Activated CD8-positive, alpha-beta T cell treated with anti-CD3 and anti-CD28 coated beads for 36 hours (primary cell): ENCODE data around the gene PFKFB2. TPM values are rescaled to one million over a fixed set of nuclear protein-coding genes. Genes with fewer than 3 reads are reported as not detected.
A peak's percentile ranks its signal among the peaks of the same experiment; 100 is the strongest.

ENCODE experiments used
- ATAC-seq: fragments of 200-7000 bp; cut with Tn5 transposase; one replicate; pipeline ENCODE4 v1.10.0; 2021; ENCODE audit warnings: mild to moderate bottlenecking, moderate library complexity
- CTCF ChIA-PET: fragments of 350-600 bp; sonication (Branson Sonifier 250); formaldehyde crosslinking; loops from one replicate; lab custom pipeline; 2021; ENCODE audit warnings: antibody characterized with exemption; lab: Charles Lee
- POLR2A ChIA-PET: fragments of 350-600 bp; sonication (Branson Sonifier 250); formaldehyde crosslinking; loops from one replicate; lab custom pipeline; 2021; ENCODE audit warnings: antibody characterized with exemption; lab: Charles Lee
- DNase-seq: peaks from one replicate; pipeline ENCODE4 v3.0.0-alpha.2; 2020
- H3K27ac Mint-ChIP-seq: one replicate; pipeline ENCODE4 v1.8.0; 2021; ENCODE audit warnings: mild to moderate bottlenecking, mixed read lengths
- H3K27me3 Mint-ChIP-seq: one replicate; pipeline ENCODE4 v1.8.0; 2021; ENCODE audit warnings: mixed read lengths
- H3K36me3 Mint-ChIP-seq: one replicate; pipeline ENCODE4 v1.8.0; 2021; ENCODE audit warnings: low read depth, mixed read lengths
- H3K4me1 Mint-ChIP-seq: one replicate; pipeline ENCODE4 v1.8.0; 2021; ENCODE audit warnings: low read depth, mixed read lengths
- H3K4me3 Mint-ChIP-seq: one replicate; pipeline ENCODE4 v1.8.0; 2021; ENCODE audit warnings: mild to moderate bottlenecking, moderate library complexity, mixed read lengths
- H3K9me3 Mint-ChIP-seq: one replicate; pipeline ENCODE4 v1.8.0; 2021; ENCODE audit warnings: mixed read lengths
- intact Hi-C: fragments of 100-400 bp; cut with micrococcal nuclease; formaldehyde crosslinking; loops from one replicate; pipeline ENCODE4 v1.10.0; 2022
- total RNA-seq, 2 experiments: library from RNA; stranded (reverse); gene quantifications; one replicate each; pipeline ENCODE4 v1.2.3, GENCODE V29; 2021
- TF ChIP-seq, protein P1 (sequence below): fragments of 200-600 bp; IDR thresholded peaks from one replicate; pipeline ENCODE4 v1.8.0; 2022; ENCODE audit warnings: antibody characterized with exemption, mild to moderate bottlenecking

Gene PFKFB2
- total RNA-seq, 2 experiments from 2014 or later = 3.5 to 4.3 TPM

GRCh38 chr1:207051191-207051943 lies 1.7 kb upstream of the PFKFB2 start, which contains the start of gene YOD1:
TSS of gene YOD1 (minus strand) at chr1:207051208. CDS start at chr1:207051030, 178 bp downstream.
- no peak for ATAC-seq
- H3K27ac Mint-ChIP-seq = peak within 1 kb of the TSS; percentile 94
- peak within 1 kb of the TSS; percentile 99 for H3K4me3 Mint-ChIP-seq
- H3K9me3 Mint-ChIP-seq = no peaks in the 10 kb centered on the region
- peaks cover 43% of the 10 kb centered on the region for H3K4me1 Mint-ChIP-seq
- H3K36me3 Mint-ChIP-seq = peaks cover 20% of the 10 kb centered on the region
- intact Hi-C loops = loop anchor here (2.0 kb wide), 1 partner anchor 25 kb away; no protein-coding TSS in a partner anchor
- TF ChIP-seq, protein P1, sequence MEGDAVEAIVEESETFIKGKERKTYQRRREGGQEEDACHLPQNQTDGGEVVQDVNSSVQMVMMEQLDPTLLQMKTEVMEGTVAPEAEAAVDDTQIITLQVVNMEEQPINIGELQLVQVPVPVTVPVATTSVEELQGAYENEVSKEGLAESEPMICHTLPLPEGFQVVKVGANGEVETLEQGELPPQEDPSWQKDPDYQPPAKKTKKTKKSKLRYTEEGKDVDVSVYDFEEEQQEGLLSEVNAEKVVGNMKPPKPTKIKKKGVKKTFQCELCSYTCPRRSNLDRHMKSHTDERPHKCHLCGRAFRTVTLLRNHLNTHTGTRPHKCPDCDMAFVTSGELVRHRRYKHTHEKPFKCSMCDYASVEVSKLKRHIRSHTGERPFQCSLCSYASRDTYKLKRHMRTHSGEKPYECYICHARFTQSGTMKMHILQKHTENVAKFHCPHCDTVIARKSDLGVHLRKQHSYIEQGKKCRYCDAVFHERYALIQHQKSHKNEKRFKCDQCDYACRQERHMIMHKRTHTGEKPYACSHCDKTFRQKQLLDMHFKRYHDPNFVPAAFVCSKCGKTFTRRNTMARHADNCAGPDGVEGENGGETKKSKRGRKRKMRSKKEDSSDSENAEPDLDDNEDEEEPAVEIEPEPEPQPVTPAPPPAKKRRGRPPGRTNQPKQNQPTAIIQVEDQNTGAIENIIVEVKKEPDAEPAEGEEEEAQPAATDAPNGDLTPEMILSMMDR = no peak
- DNase-seq = peak; percentile 13
- no peaks in the 10 kb centered on the region for H3K27me3 Mint-ChIP-seq
- POLR2A ChIA-PET = no interaction called here
- CTCF ChIA-PET = interaction anchor here (1.9 to 4.8 kb wide), 5 partner anchors 10 to 448 kb away, joined by 9 to 49 read pairs (median 12); no protein-coding TSS in a partner anchor

GRCh38 chr1:207054491-207054890 lies 1.4 kb downstream of the PFKFB2 start:
- ATAC-seq = no peak
- no peak overlapping the region for H3K27ac Mint-ChIP-seq
- H3K4me3 Mint-ChIP-seq = no peak overlapping the region
- no peak for DNase-seq
- ChIA-PET POLR2A (interaction anchor here (0.8 kb wide), 1 partner anchor 14 kb away, joined by 3 read pairs; no protein-coding TSS in a partner anchor), CTCF (interaction anchor here (1.0 to 2.4 kb wide), 3 partner anchors 9 to 25 kb away, joined by 3 to 15 read pairs (median 3); no protein-coding TSS in a partner anchor)
- intact Hi-C loops = no loop called here
- peaks cover 3% of the 10 kb centered on the region for H3K36me3 Mint-ChIP-seq
- no peaks in the 10 kb centered on the region for H3K27me3 Mint-ChIP-seq
- peaks cover 20% of the 10 kb centered on the region for H3K4me1 Mint-ChIP-seq
- no peaks in the 10 kb centered on the region for H3K9me3 Mint-ChIP-seq
- TF ChIP-seq, protein P1 = no peak

GRCh38 chr1:207055386-207056001 lies 2.4 kb downstream of the PFKFB2 start:
- Mint-ChIP-seq H3K4me3 (no peak overlapping the region), H3K36me3 (no peaks in the 10 kb centered on the region), H3K27me3 (no peaks in the 10 kb centered on the region), H3K4me1 (peaks cover 18% of the 10 kb centered on the region), H3K9me3 (no peaks in the 10 kb centered on the region), H3K27ac (no peak overlapping the region)
- TF ChIP-seq, protein P1 = no peak
- intact Hi-C loops = no loop called here
- DNase-seq (no peak), ATAC-seq (no peak)
- ChIA-PET POLR2A (interaction anchor here (0.8 kb wide), 1 partner anchor 13 kb away, joined by 3 read pairs; no protein-coding TSS in a partner anchor), CTCF (interaction anchor here (0.6 to 1.5 kb wide), 2 partner anchors 349 to 455 kb away, joined by 3 read pairs; no protein-coding TSS in a partner anchor)

DNA sequence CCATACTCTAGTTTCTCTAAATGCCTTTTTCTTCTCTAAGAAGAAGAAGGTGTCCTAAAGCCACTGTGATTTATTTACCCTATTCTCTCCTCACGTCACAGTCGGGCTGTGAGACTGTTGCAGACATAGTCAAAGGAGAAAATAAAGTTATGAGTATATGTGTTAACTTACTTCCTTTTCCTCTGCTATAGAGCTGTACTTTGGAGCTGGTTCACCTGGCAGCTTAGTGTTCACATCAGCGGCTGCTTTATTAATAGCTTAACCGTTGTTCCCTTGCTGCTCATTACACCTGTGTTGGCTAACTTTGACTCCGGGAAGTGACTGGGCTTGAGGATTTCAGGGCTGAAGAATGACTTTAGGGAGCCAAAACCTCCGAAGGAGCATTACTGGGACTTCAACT lies 3.6 kb downstream of the PFKFB2 start:
- TF ChIP-seq, protein P1 = no peak
- POLR2A ChIA-PET = interaction anchor here (0.8 to 1.1 kb wide), 2 partner anchors 12 to 33 kb away, joined by 3 read pairs; partner anchors contain the start of gene C4BPB
- H3K4me3 Mint-ChIP-seq = no peak overlapping the region

More for the DNA sequence above, 3.6 kb downstream of the PFKFB2 start:
- CTCF ChIA-PET = interaction anchor here (1.5 kb wide), 1 partner anchor 348 kb away, joined by 3 read pairs; no protein-coding TSS in a partner anchor
- no peak overlapping the region for H3K27ac Mint-ChIP-seq
- ATAC-seq = no peak
- no peaks in the 10 kb centered on the region for H3K27me3 Mint-ChIP-seq
- intact Hi-C loops = no loop called here
- H3K36me3 Mint-ChIP-seq = no peaks in the 10 kb centered on the region
- H3K9me3 Mint-ChIP-seq = no peaks in the 10 kb centered on the region
- H3K4me1 Mint-ChIP-seq = peaks cover 10% of the 10 kb centered on the region
- DNase-seq = no peak
